SK-N-SH (cell line): ENCODE results near the gene USB1. TPM values are rescaled to one million over a fixed set of nuclear protein-coding genes. Genes with fewer than 3 reads are reported as not detected.

Source experiments
- CTCF ChIA-PET: fragments of 300-600, 350-600 bp; formaldehyde crosslinking; extraction: SDS; loops from one replicate; lab custom pipeline; 2021; lab: Yijun Ruan, JAX
- POLR2A ChIA-PET: fragments of 350-600 bp; sonication (Branson Sonifier 250); formaldehyde crosslinking; extraction: SDS; loops from one replicate; lab custom pipeline; 2020; ENCODE audit warnings: antibody characterized with exemption, inconsistent platforms; lab: Yijun Ruan, JAX
- DNase-seq: peaks from one replicate; pipeline ENCODE4 v3.0.0; 2012
- H2AFZ ChIP-seq: fragments of 200-600 bp; sonication (generic); 2 replicates; pipeline ENCODE4 v1.8.1; 2016; ENCODE audit warnings: antibody characterized with exemption, mild to moderate bottlenecking, low read depth
- H3F3A ChIP-seq: fragments of 200-600 bp; sonication (generic); replicated peaks from 2 replicates; pipeline ENCODE3; 2016; ENCODE audit warnings: antibody characterized with exemption, mild to moderate bottlenecking; ENCODE audit not compliant: insufficient read depth
- H3K27ac ChIP-seq, 2 experiments: fragments of 200-500 bp in 1 of 2; fragments of 200-600 bp in 1 of 2; sonication (Bioruptor generic) in 1 of 2; sonication (generic), shearing (Covaris generic) in 1 of 2; 2 replicates each; pipeline versions ENCODE4 v1.5.1 to v1.6.1; 2014 to 2016; ENCODE audit warnings: low read depth in 2 of 2, inconsistent platforms in 1 of 2, low read length in 1 of 2, mild to moderate bottlenecking in 1 of 2, mixed read lengths in 1 of 2
- H3K27me3 ChIP-seq: fragments of 200-600 bp; sonication (generic), shearing (Covaris generic); 2 replicates; pipeline ENCODE4 v1.6.1; 2016; ENCODE audit warnings: mixed run types; ENCODE audit not compliant: insufficient read depth
- H3K36me3 ChIP-seq, 2 experiments: fragments of 200-500 bp in 1 of 2; fragments of 200-600 bp in 1 of 2; sonication (Bioruptor generic) in 1 of 2; sonication (generic) in 1 of 2; replicated peaks in 1 of 2; 2 replicates each; pipeline versions ENCODE3 to v1.5.1; 2014 to 2016; ENCODE audit warnings: low read length in 1 of 2, mild to moderate bottlenecking in 1 of 2; ENCODE audit not compliant: insufficient read depth in 2 of 2, control insufficient read depth in 1 of 2
- H3K4me1 ChIP-seq, 2 experiments: fragments of 200-500 bp in 1 of 2; fragments of 200-600 bp in 1 of 2; sonication (Bioruptor generic) in 1 of 2; sonication (generic), shearing (Covaris generic) in 1 of 2; 2 replicates each; pipeline versions ENCODE4 v1.5.1 to v1.6.1; 2014 to 2016; ENCODE audit warnings: low read depth in 1 of 2, low read length in 1 of 2, mixed run types in 1 of 2; ENCODE audit not compliant: insufficient read depth in 2 of 2, control insufficient read depth in 1 of 2
- H3K4me2 ChIP-seq: fragments of 200-600 bp; sonication (generic), shearing (Covaris generic); 2 replicates; pipeline ENCODE4 v1.6.1; 2017; ENCODE audit warnings: mixed run types
- H3K4me3 ChIP-seq, 2 experiments: fragments of 200-500 bp in 1 of 2; fragments of 200-600 bp in 1 of 2; sonication (Bioruptor generic) in 1 of 2; sonication (generic), shearing (Covaris generic) in 1 of 2; 2 replicates each; pipeline versions ENCODE4 v1.5.1 to v1.8.1; 2014 to 2016; ENCODE audit warnings: low read depth in 2 of 2, inconsistent platforms in 1 of 2, low read length in 1 of 2, mild to moderate bottlenecking in 1 of 2, mixed read lengths in 1 of 2, moderate library complexity in 1 of 2
- H3K79me2 ChIP-seq: fragments of 200-600 bp; sonication (generic); 2 replicates; pipeline ENCODE4 v1.8.1; 2017; ENCODE audit warnings: mild to moderate bottlenecking; ENCODE audit not compliant: insufficient read depth
- H3K9ac ChIP-seq: fragments of 200-600 bp; sonication (generic); 2 replicates; pipeline ENCODE4 v1.6.1; 2017; ENCODE audit warnings: mixed run types
- H3K9me2 ChIP-seq: fragments of 200-600 bp; sonication (generic); 2 replicates; pipeline ENCODE4 v1.6.1; 2017; ENCODE audit warnings: mixed run types
- H3K9me3 ChIP-seq: fragments of 200-600 bp; sonication (generic); 2 replicates; pipeline ENCODE4 v1.6.1; 2017; ENCODE audit warnings: mixed run types, mild to moderate bottlenecking, moderate library complexity
- H4K20me1 ChIP-seq: fragments of 200-600 bp; sonication (generic); 2 replicates; pipeline ENCODE4 v1.6.1; 2017; ENCODE audit warnings: mild to moderate bottlenecking, mixed run types; ENCODE audit not compliant: insufficient read depth
- CHD2 ChIP-seq: fragments of 150-350 bp; IDR thresholded peaks from 2 replicates; pipeline ENCODE4 v1.6.1; 2018; ENCODE audit warnings: low read length; ENCODE audit not compliant: partially characterized antibody
- ELF1 ChIP-seq: IDR thresholded peaks from 2 replicates; pipeline ENCODE4 v1.4.0; 2012
- GABPA ChIP-seq: IDR thresholded peaks from 2 replicates; pipeline ENCODE4 v1.4.0; 2012; ENCODE audit warnings: low read depth, mild to moderate bottlenecking
- NFIC ChIP-seq: IDR thresholded peaks from 2 replicates; pipeline ENCODE4 v1.4.0; 2012; ENCODE audit warnings: borderline replicate concordance
- NRF1 ChIP-seq: IDR thresholded peaks from 2 replicates; pipeline ENCODE4 v1.6.1; 2012; ENCODE audit warnings: low read depth, mild to moderate bottlenecking, low read length
- RAD21 ChIP-seq: IDR thresholded peaks from 2 replicates; pipeline ENCODE4 v1.6.1; 2012; ENCODE audit warnings: mild to moderate bottlenecking, low read length
- RCOR1 ChIP-seq: fragments of 150-350 bp; IDR thresholded peaks from 2 replicates; pipeline ENCODE4 v1.6.1; 2017; ENCODE audit warnings: antibody characterized with exemption, low read length
- SMC3 ChIP-seq: IDR thresholded peaks from 2 replicates; pipeline ENCODE4 v1.6.1; 2012; ENCODE audit warnings: low read depth, low read length, improper control_type of control experiment
- TCF12 ChIP-seq: IDR thresholded peaks from 2 replicates; pipeline ENCODE4 v1.4.0; 2012
- TEAD4 ChIP-seq: IDR thresholded peaks from 2 replicates; pipeline ENCODE4 v1.4.0; 2012; ENCODE audit warnings: mild to moderate bottlenecking, borderline replicate concordance; ENCODE audit not compliant: insufficient read depth
- WGBS: methylation state at CpG from one replicate; pipeline ENCODE4 v1.1.6; 2017; ENCODE audit warnings: low lambda C conversion rate; 5-methylcytosine and 5-hydroxymethylcytosine counted together
- polyA plus RNA-seq, 3 experiments: library from polyadenylated mRNA; depleted of rRNA; stranded (reverse); fragments of >200 nt; gene quantifications; 2 replicates each; pipeline ENCODE4 v1.2.3, GENCODE V29; 2012
- TF ChIP-seq, protein P1 (sequence below): IDR thresholded peaks from 2 replicates; pipeline ENCODE4 v1.4.0; 2012; ENCODE audit warnings: low read depth
- TF ChIP-seq, protein P2 (sequence below): IDR thresholded peaks from 2 replicates; pipeline ENCODE4 v1.4.0; 2012; ENCODE audit warnings: low read depth, borderline replicate concordance
- TF ChIP-seq, protein P3 (sequence below): fragments of 150-350 bp; IDR thresholded peaks from 2 replicates; pipeline ENCODE4 v1.6.1; 2016; ENCODE audit warnings: mild to moderate bottlenecking, low read depth, low read length

The USB1 gene
- polyA plus RNA-seq, 1 of the 3 experiments (the other 2 are of a cell fraction), result 94.1 TPM

- Histone ChIP-seq H3K4me2 (no peak overlapping the region), H2AFZ (no peak overlapping the region), H3K4me3 (no peak overlapping the region), H3K4me1 (peaks cover 0 to 6% of the 10 kb centered on the region in 2 experiments; a peak in 1 of 4 replicates), H3K79me2 (no peaks in the 10 kb centered on the region), H3K9me3 (no peaks in the 10 kb centered on the region), H4K20me1 (no peaks in the 10 kb centered on the region), H3F3A (no peaks in the 10 kb centered on the region), H3K9me2 (no peaks in the 10 kb centered on the region), H3K9ac (no peak overlapping the region), H3K36me3 (peaks cover 0 to 25% of the 10 kb centered on the region in 2 experiments), H3K27ac (no peak overlapping the region), H3K27me3 (no peaks in the 10 kb centered on the region)
- TF ChIP-seq TEAD4 (no peak), NRF1 (no peak), ELF1 (no peak), CHD2 (no peak), RCOR1 (no peak)
- TF ChIP-seq, protein P1, sequence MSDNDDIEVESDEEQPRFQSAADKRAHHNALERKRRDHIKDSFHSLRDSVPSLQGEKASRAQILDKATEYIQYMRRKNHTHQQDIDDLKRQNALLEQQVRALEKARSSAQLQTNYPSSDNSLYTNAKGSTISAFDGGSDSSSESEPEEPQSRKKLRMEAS, result no peak
- ChIA-PET POLR2A (no interaction called here), CTCF (interaction anchor here (1.2 to 3.3 kb wide), 3 partner anchors 8 to 92 kb away, joined by 4 to 18 read pairs (median 5); partner anchors contain the start of genes USB1 and ZNF319)
- DNase-seq, result no peak
- WGBS, result 98% methylated on average over 6 of the region's 6 CpGs
Measured at GRCh38 chr16:57992084-57992483, 9.1 kb upstream of the USB1 start.

GRCh38 chr16:57993438-57993837, 7.8 kb upstream of the USB1 start:
- WGBS, result 75% methylated on average over 4 of the region's 8 CpGs
- no peak overlapping the region for H3K4me2 ChIP-seq
- TF ChIP-seq RAD21 (no peak), TEAD4 (no peak), SMC3 (no peak), CHD2 (no peak), RCOR1 (no peak), NFIC (no peak), GABPA (no peak), TCF12 (no peak)
- TF ChIP-seq, protein P2, sequence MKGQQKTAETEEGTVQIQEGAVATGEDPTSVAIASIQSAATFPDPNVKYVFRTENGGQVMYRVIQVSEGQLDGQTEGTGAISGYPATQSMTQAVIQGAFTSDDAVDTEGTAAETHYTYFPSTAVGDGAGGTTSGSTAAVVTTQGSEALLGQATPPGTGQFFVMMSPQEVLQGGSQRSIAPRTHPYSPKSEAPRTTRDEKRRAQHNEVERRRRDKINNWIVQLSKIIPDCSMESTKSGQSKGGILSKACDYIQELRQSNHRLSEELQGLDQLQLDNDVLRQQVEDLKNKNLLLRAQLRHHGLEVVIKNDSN, result no peak
- TF ChIP-seq, protein P3, sequence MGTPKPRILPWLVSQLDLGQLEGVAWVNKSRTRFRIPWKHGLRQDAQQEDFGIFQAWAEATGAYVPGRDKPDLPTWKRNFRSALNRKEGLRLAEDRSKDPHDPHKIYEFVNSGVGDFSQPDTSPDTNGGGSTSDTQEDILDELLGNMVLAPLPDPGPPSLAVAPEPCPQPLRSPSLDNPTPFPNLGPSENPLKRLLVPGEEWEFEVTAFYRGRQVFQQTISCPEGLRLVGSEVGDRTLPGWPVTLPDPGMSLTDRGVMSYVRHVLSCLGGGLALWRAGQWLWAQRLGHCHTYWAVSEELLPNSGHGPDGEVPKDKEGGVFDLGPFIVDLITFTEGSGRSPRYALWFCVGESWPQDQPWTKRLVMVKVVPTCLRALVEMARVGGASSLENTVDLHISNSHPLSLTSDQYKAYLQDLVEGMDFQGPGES, result no peak
- peaks cover 3% of the 10 kb centered on the region; the same call in 1 of the 2 replicates for H3K79me2 ChIP-seq
- no peaks in the 10 kb centered on the region for H4K20me1 ChIP-seq
- H3K4me1 ChIP-seq, result peaks cover 0 to 6% of the 10 kb centered on the region in 2 experiments; a peak in 1 of 4 replicates
- H3K36me3 ChIP-seq, result peaks cover 0 to 35% of the 10 kb centered on the region in 2 experiments
- POLR2A ChIA-PET, result no interaction called here
- no peak overlapping the region for H3K9ac ChIP-seq
- H3K27ac ChIP-seq, result no peak overlapping the region
- DNase-seq, result no peak
- no peaks in the 10 kb centered on the region for H3K9me2 ChIP-seq
- no peaks in the 10 kb centered on the region for H3K9me3 ChIP-seq
- H3K4me3 ChIP-seq, result no peak overlapping the region
- H3K27me3 ChIP-seq, result no peaks in the 10 kb centered on the region
- H3F3A ChIP-seq, result no peaks in the 10 kb centered on the region
- CTCF ChIA-PET, result interaction anchor here (1.0 to 1.6 kb wide), 2 partner anchors 93 to 236 kb away, joined by 4 read pairs; no protein-coding TSS in a partner anchor
- no peak overlapping the region for H2AFZ ChIP-seq
